GM18520 (cell line): ENCODE measurements around the gene FUT7.
"Not testable (repeated sequence)": the region's sequence is repeated elsewhere in the genome, so short reads cannot be mapped to it uniquely, and the experiment has no call there.

Experiments used
- ATAC-seq: cut with Tn5 transposase; IDR thresholded peaks from one replicate; pipeline ENCODE4 v1.9.1; 2021; ENCODE audit not compliant: unreplicated experiment

FUT7 gene

GRCh38 chr9:137066096-137066861 lies 34.4 kb upstream of the FUT7 start:
- no peak for ATAC-seq

DNA sequence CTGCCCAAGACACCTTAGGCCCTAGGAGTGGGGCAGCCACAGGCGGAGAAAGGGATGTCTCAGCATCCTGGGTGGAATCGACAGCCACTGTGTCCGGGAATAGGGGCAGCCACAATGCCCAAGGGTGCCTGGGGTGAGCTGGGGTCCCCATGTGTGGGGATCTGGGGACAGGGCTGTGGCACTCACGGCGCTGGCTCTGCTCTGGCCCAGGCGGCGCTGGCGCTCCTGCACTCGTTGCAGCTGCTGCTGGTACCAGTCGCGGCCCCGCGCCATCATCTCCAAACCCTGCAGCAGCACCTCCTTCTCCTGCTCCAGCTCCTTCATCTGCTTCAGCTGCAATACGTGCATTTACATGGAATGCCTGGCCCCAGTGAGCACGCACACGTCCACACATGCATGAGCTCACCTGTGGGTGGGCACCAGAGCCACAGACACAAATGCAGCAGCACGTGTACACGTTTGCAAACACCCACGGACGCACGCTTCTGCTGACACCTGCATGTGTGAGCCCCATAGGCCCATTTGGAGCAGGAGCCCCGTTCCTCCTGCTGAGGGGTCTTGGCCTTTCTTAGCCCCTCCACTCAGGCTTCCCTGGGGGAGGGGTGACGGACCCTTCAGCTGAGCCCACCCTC lies 33.6 kb upstream of the FUT7 start:
- ATAC-seq: no peak

DNA sequence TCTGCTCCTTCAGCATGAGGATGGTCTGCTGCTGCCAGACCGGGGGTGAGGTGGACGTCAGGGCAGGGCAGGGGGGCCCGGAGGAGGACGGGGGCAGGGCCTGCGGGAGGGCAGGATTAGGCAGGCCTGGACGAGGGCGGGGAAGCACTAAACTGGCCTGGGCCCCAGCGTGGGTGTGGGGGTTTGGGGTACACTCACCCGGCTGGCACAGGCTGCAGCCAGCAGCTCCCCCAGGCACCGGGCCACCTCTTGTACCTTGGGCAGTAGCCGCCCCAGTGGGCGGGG lies 32.9 kb upstream of the FUT7 start:
- no peak for ATAC-seq

DNA sequence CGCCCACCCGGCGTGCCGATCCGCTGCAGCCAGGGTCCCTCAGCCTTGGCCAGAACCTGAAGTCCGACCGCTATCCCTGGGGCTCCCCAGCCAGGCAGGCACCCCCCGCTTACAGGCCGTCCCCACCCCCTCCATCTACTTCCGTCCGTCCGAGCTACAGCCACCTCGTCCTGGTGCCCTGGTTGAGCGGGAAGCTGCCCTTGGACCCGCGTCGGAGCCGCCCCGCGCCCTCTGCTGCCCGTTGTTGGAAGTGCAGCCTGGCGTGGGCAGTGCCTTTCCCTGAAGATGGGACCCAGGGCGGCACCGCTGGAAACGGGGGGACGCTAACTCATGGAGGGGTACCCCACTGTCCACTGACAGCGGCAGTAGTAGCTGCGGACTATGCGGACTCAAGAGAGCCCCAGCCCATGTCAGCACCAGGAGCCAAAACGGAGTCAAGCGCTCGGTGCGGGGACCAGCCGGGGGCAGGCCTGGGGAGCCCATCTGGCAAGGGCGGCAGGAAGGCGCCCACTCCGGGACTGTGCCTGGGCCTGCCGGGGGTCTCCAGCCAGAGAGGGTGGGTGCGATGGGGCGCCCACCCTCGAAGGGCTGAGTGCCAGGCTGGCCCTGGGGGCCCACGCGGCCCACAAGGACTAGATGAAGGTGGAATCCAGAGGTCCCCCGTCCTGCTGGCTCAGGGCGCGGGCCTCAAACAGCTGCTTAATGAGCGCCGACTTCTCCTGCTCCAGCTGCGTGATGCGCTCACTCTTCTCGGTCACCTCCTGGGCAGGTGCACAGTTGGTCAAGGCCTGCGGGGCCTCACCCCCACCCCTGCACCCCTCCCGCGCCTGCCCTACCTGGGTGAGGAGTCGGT lies 32.4 kb upstream of the FUT7 start:
- ATAC-seq: no peak

DNA sequence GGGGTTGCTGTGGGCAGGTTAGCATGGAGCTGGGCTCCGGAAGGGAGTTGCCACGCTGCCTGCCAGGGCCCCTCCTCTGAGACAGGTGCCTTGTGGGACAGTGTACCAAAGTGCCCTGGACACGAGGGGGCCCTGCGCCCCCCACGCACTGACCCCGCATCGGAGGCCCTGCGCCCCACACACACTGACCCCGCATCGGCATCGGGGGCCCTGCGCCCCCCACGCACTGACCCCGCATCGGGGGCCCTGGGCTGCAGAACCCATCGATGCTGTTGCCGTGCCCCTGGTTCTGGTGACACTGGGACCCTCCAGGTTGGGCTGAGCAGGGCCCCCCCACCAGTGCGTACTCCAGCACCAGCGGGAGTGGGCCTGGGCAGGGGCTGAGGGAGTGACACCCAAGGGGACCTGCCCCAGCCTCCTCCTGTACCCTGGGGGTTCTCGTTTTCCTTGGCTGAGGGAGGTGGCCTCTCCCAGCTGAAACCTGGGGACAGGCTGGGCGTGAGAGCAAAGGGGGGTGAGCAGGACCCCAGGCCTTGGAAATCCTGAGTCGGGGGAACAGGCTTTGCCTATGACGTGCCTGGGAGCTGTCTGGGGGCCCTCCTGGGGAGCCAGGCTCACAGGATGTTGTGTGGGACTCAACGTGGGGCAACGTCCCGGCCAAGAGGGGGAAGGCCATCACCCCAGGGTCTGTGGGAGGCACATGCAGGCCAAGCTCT lies 31.6 kb upstream of the FUT7 start:
- ATAC-seq: no peak

GRCh38 chr9:137062798-137063197 lies 30.9 kb upstream of the FUT7 start:
- ATAC-seq: not testable (repeated sequence)

DNA sequence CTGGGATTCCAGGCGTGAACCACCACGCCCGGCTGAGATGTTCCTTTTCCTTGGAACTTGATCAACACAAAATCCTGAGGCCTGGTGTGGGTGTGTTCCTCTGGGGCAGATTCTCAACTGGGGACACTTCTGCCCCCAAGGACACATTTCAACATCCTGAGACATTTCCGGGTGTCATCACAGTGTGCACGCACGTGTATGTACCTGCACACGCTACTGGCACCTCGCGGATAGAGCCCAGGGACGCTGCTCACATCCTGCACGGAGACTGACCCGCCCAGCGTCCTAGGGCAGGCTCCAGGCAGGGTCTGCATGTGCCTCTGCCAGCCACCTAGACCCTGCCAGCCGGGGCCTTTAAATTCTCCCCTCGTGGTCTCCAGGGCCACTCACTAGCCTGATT lies 30.5 kb upstream of the FUT7 start:
- ATAC-seq: no peak

DNA sequence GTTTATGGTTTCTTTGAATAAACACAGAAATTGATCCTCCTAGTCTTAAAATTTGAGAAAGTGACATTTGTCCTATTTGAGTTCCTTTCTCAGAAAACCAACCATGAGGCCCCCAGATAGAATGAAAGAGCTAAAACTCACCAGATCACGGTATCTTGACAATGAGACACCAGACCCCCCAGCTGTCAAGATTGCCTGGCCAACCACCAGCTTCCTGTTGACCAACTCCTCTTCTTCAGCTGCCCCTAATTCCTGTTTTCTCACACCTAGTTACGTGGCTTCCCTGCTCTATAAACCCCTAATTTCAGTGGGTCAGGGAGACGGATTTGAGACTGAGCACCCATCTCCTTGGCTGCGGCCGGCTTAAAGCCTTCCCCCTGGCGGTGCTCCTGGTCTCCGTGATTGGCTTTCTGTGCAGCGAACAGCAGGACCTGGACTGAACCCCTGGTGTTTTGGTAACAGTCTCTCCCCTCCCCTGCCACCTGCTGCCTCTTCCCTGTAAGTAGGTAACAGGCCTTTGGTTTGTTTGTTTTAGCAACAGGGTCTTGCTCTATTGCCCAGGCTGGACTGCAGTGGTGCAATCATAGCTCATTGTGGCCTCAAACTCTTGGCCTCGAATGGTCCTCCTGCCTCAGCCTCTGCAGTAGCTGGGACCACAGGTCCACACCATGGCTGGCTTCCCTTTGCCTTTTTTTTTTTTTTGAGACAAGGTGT lies 26.8 kb upstream of the FUT7 start:
- no peak for ATAC-seq

- no peak for ATAC-seq
Observed at GRCh38 chr9:137057545-137057944, 25.7 kb upstream of the FUT7 start.

DNA sequence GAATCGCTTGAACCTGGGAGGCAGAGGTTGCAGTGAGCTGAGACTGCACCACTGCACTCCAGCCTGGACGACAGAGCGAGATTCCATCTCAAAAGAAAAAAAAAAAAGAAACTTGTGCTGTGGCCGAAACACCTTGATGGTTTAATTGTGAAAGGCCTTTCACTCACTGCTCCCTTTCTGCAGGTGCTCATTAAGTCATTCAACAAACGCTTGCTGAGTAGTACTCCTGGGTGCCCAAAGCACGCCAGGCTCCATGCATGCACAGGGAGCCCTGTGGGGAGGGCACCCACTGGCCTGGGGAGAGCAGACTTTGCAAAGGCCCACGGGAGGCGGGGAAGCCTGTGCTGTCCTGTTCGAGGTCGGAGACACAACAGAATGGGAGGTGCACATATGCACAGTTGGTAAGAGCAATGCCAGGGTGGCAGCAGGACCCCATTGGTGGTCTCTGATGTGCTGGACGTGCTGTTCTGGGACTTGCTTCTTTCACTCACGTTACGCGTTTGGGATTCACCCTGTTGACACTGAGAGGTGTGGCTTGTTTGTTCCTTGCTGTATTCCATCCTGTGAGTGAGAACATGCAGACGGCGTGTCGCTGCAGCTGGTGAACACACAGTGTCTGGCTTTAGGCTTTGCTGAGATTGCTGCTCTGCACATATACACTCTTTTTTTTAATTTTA lies 25.0 kb upstream of the FUT7 start:
- no peak for ATAC-seq

DNA sequence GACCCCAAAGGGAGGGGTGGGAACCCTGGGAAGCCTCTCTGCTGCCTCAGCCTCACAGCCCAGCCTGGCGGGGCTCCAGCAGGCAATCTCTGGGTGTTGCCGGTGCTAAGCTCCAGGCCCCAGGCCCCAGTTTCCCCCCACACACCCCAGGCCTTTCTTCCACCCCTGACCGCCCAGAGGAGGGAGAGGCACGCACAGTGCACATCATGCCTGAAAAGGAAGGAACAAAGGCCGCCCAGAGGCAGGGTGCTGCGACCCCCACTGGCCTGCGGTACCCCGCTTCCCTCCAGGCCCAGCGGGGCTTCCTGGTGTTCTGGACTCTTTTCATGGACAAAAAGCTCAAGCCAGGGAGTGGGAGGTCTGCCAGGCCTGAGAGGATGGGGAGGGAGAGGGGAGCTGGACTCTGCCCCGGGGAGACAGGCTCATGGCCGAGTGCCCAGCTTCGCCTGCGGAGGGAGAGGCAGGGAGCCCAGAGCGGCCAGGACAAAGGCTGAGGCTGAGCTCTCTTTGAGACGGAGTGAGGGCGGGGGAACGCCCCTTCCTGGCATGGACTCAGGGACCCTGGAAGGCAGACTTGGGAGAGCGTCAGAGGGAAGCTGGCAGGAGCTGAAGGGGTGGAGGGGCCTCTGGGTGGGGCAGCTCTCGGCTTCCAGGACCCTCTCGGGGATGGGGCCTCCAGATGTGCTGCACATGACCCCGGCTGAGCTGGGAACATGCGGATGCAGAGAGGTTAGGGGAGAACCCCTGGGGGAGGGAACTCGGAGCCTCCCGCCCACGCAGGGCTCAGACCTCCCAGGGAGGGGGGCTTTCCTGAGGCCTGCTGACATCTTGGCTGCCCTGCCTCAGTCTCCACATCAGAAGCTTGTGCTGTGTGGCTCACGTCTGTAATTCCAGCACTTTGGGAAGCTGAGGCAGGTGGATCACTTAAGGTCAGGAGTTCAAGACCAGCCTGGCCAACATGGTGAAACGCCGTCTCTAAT lies 23.8 kb upstream of the FUT7 start:
- ATAC-seq: no peak

GRCh38 chr9:137054932-137055384 lies 23.1 kb upstream of the FUT7 start:
- ATAC-seq: no peak

- ATAC-seq: no peak
Observed at GRCh38 chr9:137053944-137054931, 22.4 kb upstream of the FUT7 start, which contains the start of gene ENTPD2. Gene ENTPD2, minus strand, starts transcription at chr9:137054061. Its CDS starts 64 bp downstream, at chr9:137053997.

DNA sequence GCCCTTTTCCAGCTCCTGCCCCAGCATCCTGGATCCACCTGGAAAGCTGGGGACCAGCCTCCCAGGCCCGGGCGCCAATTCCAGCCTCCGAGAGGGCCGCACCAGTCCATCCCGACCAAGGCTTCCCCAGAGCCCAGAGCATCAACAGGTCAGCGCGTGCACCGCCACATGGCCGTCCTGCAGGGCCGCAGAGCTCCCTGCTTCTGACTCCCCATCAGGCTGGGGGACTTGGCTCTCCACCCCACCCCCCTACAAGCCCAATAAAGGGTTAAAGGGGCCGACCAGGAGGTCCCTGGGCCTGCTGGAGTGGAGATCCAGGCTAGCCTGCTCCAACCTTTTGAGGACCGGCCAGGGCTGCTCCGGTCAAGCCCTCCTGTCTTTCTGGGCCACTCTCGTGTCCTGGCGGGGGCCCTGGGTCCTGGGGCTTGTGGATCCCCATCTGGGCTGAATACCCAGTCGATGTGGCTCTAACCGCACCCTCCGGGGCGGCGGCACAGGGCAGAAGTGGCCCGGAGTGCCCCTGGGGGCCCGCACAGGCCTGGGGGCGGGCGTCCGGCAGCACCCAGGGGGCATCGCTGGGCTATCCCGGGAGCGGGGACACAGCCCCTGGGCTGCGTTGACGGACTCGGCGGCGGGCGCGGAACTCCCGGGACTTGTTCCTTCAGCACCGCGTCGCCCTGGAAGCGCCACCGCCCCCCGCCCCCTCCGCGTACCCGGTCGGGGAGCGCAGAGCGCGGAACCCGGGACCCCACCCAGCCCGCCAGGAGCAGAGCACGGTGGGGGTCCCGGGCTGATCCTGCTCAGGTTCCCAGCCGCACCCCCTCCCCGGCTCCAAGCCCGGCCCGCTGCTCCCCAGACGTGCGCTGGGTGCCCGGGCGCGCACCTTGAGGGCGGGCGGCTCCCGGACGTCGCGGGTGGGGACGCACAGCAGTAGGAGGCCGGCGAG lies 21.4 kb upstream of the FUT7 start:
- ATAC-seq: no peak

DNA sequence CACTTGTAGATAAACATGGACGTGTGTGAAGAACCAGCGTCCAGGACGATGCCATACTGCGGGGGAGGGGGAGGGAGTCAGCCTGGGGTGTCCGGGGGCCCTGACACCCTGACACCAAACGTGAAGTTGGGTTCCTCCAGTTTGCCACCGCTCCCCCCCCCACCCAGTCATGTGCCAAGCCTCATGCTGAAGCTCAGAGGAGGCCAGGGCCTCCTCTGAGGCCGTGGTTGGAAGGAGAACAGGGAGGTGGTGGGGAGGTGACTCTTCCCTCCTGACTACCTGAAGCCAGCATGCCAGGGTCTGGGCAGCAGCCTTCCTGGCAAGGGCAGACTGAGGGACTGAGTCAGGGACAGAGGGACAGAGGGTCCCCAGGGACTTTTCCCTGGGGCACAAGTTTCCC lies 20.4 kb upstream of the FUT7 start:
- ATAC-seq: no peak

DNA sequence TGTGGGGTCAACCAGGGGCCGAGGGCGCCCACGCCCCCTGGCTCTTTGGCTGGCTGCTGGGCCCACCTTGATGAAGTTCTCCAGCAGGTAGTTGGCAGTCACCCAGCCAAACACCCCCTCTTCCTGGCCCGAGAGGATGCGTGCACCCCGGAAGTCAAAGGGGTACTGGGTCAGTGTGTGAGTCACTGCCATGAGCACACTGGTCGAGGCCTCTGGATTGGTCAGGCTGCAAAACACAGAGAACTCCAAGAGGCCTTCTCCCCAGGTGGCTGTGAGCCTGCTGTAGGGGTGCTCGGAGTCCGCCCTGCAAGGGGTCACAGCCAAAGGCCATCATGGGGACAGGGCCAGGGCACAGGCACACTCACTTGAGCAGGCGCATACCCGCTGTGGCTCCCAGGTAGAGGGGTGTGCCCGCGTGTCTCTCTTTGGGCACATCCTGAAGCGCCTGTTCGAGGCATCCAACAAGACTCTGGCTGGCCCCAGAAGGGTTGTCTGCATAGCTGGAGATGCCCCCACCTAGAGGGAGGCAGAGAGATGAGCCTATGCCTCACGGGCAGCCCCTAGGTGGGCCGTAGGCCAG lies 19.3 kb upstream of the FUT7 start:
- ATAC-seq: no peak
